Retina (tissue), 1 donor: ENCODE results near the gene AP2S1.
"Not testable (repeated sequence)": the region's sequence is repeated elsewhere in the genome, so short reads cannot be mapped to it uniquely, and the experiment has no call there.

Experiments used
- DNase-seq: peaks from one replicate; pipeline ENCODE4 v3.0.0-alpha.2; 2016

AP2S1 gene

GRCh38 chr19:46850228-46851203, at the start of gene AP2S1:
TSS of gene AP2S1 (minus strand) at chr19:46850846. CDS start at chr19:46850766, 80 bp downstream.
- DNase-seq: peak; percentile 98

- no peak for DNase-seq
Observed at GRCh38 chr19:46900341-46900740, 49.7 kb upstream of the AP2S1 start.

GRCh38 chr19:46898731-46899130, 48.1 kb upstream of the AP2S1 start:
- DNase-seq: no peak

GRCh38 chr19:46896076-46896794, 45.6 kb upstream of the AP2S1 start:
- peak; percentile 22 for DNase-seq

DNA sequence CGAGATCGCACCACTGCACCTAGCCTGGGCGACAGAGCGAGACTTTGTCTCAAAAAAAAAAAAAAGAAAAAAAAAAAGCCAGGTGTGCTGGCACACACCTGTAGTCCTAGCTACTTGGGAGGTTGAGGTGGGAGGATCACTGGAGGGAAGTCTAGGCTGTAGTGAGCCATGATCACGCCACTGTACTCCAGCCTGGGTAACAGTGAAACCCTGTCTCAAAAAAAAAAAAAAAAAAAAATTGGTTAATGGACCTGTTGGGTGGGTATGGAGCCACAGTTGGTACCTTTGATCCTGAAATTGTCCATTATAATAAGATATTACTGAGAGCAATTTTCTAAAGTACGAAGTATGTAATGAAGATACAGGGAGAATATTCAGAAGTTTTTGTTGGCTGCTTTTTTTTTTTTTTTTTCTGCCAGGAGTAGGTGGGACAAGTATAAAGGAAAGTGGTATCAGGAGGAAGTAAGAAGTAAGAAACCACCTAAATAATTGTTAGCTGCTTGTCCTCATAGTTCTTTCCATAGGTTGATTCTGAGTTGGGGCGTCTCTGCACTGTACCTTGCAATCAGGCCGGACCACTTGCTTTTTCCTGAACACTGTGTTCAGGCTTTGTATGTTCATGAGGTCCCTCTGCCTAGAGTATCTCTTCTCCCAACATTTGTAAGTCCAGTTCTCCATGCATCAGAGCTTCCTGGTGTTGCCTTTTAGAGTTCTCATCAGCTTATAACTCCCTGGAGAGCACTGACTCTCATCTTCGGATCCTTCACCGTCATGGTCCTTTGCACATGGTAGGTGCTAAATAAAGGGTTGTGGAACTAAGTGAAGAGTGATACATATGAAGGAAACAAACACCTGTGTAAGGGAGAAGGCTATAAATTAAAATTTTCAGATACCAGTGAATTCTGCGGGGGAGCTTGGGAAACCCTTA, 41.9 kb upstream of the AP2S1 start:
- DNase-seq: no peak

GRCh38 chr19:46890423-46891170, 40.0 kb upstream of the AP2S1 start:
- DNase-seq: no peak

GRCh38 chr19:46887240-46887782, 36.7 kb upstream of the AP2S1 start:
- no peak for DNase-seq

DNA sequence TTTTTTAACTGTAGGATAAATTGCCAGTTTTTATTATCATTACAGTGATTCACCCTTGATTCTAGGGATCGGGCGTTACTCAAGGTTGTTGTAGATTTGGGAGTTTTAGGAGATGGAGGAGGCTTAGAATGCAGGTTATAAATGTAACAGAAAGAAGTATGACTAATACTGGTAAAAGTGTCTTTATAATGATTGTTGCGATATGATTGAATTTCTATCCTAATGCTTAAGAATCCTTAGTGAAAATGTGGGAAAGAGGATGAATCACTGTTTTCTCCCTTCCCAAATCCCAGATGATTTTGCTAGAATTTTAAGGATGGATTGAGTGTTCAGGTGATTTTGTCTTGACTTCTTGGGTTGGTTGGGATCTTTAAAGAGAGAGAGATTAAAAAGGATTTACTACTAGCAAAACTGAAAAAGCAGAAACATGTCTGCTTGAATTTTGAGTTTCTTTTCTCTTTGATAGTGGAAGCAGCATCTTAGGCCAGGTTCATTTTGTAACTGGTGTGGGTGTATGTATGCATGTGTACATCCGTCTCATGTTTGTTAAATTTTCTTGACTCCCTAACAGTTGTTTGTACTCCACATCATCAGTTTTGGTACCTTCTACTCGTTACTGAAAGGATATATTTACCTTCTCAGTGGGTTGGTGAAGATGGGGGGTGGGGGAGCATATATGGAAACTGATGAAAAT, 36.0 kb upstream of the AP2S1 start:
- no peak for DNase-seq

- no peak for DNase-seq
Observed at GRCh38 chr19:46885411-46885810, 34.8 kb upstream of the AP2S1 start.

GRCh38 chr19:46882751-46883150, 32.1 kb upstream of the AP2S1 start:
- DNase-seq: not testable (repeated sequence)

DNA sequence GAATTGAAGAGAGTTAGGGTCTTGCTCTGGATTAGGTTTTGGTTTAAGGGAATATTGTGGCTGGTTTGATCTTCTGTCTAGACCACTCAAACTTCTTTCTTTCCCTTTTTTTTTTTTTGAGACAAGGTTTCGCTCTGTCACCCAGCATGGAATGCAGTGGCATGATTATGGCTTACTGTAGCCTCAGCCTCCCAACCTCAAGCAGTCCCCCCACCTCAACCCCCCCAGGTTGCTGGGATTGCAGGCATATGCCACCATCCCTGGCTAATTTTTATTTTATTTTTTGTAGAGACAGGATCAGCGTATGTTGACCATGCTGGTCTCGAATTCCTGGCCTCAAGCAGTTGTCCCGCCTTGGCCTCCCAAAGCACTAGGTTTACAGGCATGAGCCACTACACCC, 31.4 kb upstream of the AP2S1 start:
- DNase-seq: no peak

GRCh38 chr19:46881092-46881491, 30.4 kb upstream of the AP2S1 start:
- DNase-seq: no peak

GRCh38 chr19:46880431-46880830, 29.8 kb upstream of the AP2S1 start:
- DNase-seq: no peak

DNA sequence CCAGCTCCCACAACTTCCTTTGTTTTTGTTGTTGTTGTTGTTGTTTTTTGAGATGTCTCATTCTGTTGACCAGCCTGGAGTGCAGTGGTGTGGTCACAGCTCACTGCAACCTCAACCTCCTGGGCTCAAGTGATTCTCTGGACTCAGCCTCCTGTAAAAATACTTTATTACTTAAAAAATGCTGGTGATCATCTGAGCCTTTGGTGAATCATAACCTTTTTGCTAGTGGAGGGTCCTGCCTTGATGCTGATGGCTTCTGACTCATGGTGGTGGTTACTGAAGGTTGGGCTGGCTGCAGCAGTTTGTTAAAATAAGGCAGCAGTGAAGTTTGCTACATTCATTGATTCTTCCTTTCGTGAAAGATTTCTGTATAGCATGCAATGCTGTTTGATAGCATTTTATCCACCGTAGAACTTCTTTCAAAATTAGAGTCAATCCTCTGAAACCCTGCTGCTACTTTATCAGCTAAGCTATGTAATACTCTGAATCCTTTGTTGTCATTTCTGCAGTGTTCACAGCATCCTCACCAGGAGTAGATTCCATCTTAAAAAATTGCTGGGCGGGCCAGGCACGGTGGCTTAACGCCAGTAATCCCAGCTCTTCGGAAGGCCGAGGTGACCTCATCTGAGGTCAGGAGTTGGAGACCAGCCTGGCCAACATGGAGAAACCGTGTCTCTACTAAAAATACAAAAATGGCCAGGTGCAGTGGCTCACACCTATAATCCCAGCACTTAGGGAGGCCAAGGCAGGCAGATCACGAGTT, 28.1 kb upstream of the AP2S1 start:
- DNase-seq: no peak

GRCh38 chr19:46875657-46876056, 25.0 kb upstream of the AP2S1 start:
- no peak for DNase-seq

DNA sequence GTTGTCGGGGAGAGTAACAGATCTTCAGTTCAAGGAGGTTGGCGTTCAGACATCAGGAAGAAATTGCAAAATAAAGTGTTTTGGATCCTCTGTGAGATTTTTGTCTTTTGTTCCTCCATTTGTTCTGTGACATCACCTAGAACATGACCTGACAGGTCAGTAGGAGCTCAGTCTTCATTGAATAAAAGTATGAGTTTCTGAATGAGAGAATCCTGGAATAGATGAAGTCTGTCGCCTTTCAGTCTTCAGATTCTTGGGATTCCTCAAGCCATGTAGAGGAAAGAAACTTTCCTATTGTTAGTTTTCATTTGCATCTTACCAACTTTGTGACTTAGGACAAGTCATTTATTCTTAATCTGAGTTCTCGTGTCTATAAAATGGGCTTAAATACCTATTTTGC, 24.6 kb upstream of the AP2S1 start:
- no peak for DNase-seq

GRCh38 chr19:46872967-46873366, 22.3 kb upstream of the AP2S1 start:
- DNase-seq: no peak

GRCh38 chr19:46871173-46871572, 20.5 kb upstream of the AP2S1 start:
- DNase-seq: not testable (repeated sequence)

GRCh38 chr19:46868025-46868802, 17.6 kb upstream of the AP2S1 start:
- no peak for DNase-seq
